Femur (tissue), 1 donor: Measurements from ENCODE around the gene POTEM.
"Not testable (repeated sequence)": the region's sequence is repeated elsewhere in the genome, so short reads cannot be mapped to it uniquely, and the experiment has no call there.

ENCODE experiments used
- DNase-seq: peaks from one replicate; pipeline ENCODE4 v3.0.0-alpha.2; 2017

POTEM gene

DNA sequence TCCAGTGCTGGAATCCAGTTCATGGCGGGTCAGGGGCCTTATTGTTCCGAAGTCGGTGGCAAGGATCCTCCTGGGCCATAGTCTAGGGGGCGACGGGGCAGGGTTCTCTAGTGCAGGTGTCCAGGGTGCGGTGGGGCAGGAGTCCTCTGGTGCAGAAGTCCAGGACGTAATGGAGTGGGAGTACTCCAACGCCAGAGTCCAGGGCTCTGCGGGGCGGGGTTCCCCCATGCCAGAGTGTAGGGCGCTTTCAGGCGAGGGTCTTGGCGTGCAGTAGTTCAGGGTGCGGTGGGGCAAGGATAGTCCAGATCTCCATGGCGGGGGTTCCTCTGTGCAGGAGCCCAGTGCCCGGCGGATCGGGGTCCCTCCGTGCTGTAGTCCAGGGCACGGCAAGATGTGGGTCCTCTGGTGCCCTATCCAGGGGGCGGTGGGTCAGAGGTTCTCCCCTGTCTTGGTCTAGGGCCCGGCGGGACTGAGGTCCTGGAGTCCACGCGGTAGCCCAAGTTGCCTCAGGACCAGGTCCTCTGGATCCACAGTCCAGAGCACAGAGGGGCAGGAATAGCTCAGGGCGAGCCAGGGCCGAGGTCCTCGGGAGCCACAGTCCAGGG is 70.9 kb downstream of the POTEM start:
- not testable (repeated sequence) for DNase-seq

DNA sequence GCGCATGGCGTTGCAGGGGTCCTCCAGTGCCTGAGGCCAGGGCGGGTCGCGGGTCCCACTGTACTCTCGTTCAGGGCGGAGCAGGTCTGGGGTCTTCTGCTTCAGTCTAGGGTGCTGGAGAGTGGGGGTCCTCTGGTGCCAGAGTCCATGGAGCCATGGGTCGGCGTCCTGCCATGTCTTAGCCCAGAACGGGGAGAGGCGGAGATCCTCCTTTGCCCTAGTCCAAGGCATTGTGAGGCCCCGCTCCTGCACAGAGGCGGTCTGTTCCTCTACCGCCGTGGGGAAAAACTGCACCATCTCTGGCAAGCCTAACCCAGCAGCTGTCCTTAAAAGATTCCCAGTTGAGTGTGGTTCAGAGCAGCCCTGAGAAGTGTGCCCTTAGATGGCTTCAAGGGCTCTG is 71.6 kb downstream of the POTEM start:
- DNase-seq, result not testable (repeated sequence)

DNA sequence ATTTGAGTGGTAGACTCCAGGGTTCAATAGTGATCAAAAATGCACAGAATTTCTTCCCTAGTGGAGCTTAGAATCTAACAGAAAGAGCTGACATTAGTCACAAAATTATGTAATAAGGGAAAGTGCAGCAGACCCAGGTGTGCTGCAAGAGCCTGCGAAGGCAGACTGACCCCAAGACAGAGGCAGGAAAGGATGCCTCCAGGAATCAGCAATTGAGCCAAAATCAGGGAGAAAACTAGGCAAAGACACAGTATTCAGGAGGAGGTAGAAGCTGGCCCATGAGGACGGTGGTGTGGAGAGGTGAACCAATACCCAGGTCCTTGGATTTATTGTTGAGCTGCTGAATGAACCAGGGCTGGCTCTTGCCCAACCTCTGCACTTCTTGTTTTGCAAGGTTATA is 76.2 kb downstream of the POTEM start:
- not testable (repeated sequence) for DNase-seq
